B cell (primary cell): Measurements from ENCODE around the gene RRN3. TPM values are rescaled to one million over a fixed set of nuclear protein-coding genes. Genes with fewer than 3 reads are reported as not detected.
"Not testable (repeated sequence)": the region's sequence is repeated elsewhere in the genome, so short reads cannot be mapped to it uniquely, and the experiment has no call there.

Experiments
- ATAC-seq: fragments of 200-7000 bp; cut with Tn5 transposase; one replicate; pipeline ENCODE4 v1.10.0; 2021; ENCODE audit warnings: low read depth, mild to moderate bottlenecking, moderate number of reproducible peaks, moderate library complexity
- CTCF ChIA-PET: fragments of 350-600 bp; sonication (Branson Sonifier 250); formaldehyde crosslinking; loops from one replicate; lab custom pipeline; 2021; ENCODE audit warnings: antibody characterized with exemption, inconsistent platforms; lab: Charles Lee
- POLR2A ChIA-PET: fragments of 350-600 bp; sonication (Branson Sonifier 250); formaldehyde crosslinking; loops from one replicate; lab custom pipeline; 2021; ENCODE audit warnings: antibody characterized with exemption; lab: Charles Lee
- DNase-seq: peaks from one replicate; pipeline ENCODE4 v3.0.0; 2013
- H2AFZ ChIP-seq: 2 replicates; pipeline ENCODE4 v1.6.1; 2012; ENCODE audit warnings: mild to moderate bottlenecking, low read depth, low read length; ENCODE audit not compliant: insufficient read depth, poor library complexity, severe bottlenecking
- H3K27ac ChIP-seq, 2 donors: 1 replicate in 1 of 2; 2 replicates in 1 of 2; pipeline ENCODE4 v1.5.1; 2012 to 2013; ENCODE audit warnings: low read length in 2 of 2, mild to moderate bottlenecking in 2 of 2, moderate library complexity in 1 of 2
- H3K27me3 ChIP-seq, 4 experiments: fragments of 200-600 bp in 1 of 4; sonication (generic) in 1 of 4; replicated peaks in 1 of 4; 1 replicate in 2 of 4; 2 replicates in 2 of 4; pipeline versions ENCODE4 v1.6.1 to v1.7.0; 2013 to 2016; ENCODE audit warnings: low read length in 3 of 4, mild to moderate bottlenecking in 2 of 4, mixed read lengths in 1 of 4, moderate library complexity in 1 of 4; ENCODE audit not compliant: insufficient read depth in 4 of 4, control insufficient read depth in 3 of 4; ENCODE audit errors: control extremely low read depth in 1 of 4
- H3K36me3 ChIP-seq, 2 experiments: replicated peaks in 1 of 2; 1 replicate in 1 of 2; 2 replicates in 1 of 2; pipeline versions ENCODE4 v1.6.1 to v1.7.1; 2013; ENCODE audit warnings: low read length in 1 of 2; ENCODE audit not compliant: insufficient read depth in 2 of 2, control insufficient read depth in 1 of 2; ENCODE audit errors: control extremely low read depth in 1 of 2, extremely low read depth in 1 of 2
- H3K4me1 ChIP-seq, 2 donors: fragments of 200-600 bp in 1 of 2; sonication (generic) in 1 of 2; 1 replicate in 1 of 2; 2 replicates in 1 of 2; pipeline versions ENCODE4 v1.5.1 to v1.6.1; 2013 to 2017; ENCODE audit warnings: low read length in 2 of 2; ENCODE audit not compliant: control insufficient read depth in 2 of 2, insufficient read depth in 2 of 2
- H3K4me2 ChIP-seq: replicated peaks from 2 replicates; pipeline ENCODE3; 2012; ENCODE audit warnings: mild to moderate bottlenecking, low read depth, low read length; ENCODE audit not compliant: poor library complexity, severe bottlenecking
- H3K4me3 ChIP-seq, 5 experiments: fragments of 200-600 bp in 1 of 5; sonication (generic) in 1 of 5; 1 replicate in 3 of 5; 2 replicates in 2 of 5; pipeline versions ENCODE4 v1.5.1 to v1.7.0; 2011 to 2016; ENCODE audit warnings: low read length in 4 of 5, mild to moderate bottlenecking in 4 of 5, low read depth in 2 of 5, control low read depth in 1 of 5, moderate library complexity in 1 of 5; ENCODE audit not compliant: insufficient read depth in 1 of 5; ENCODE audit errors: control extremely low read depth in 1 of 5, extremely low read depth in 1 of 5
- H3K79me2 ChIP-seq: fragments of 200-600 bp; sonication (generic); one replicate; pipeline ENCODE4 v1.6.0; 2016; ENCODE audit warnings: low read length; ENCODE audit not compliant: control insufficient read depth, insufficient read depth
- H3K9ac ChIP-seq: fragments of 200-600 bp; sonication (generic); 2 replicates; pipeline ENCODE4 v1.6.1; 2017; ENCODE audit warnings: mild to moderate bottlenecking, low read length, moderate library complexity
- H3K9me3 ChIP-seq, 3 donors: one replicate each; pipeline versions ENCODE4 v1.6.1 to v1.7.1; 2013; ENCODE audit warnings: low read length in 2 of 3; ENCODE audit not compliant: control insufficient read depth in 2 of 3, insufficient read depth in 1 of 3; ENCODE audit errors: control extremely low read depth in 1 of 3
- H4K20me1 ChIP-seq: 2 replicates; pipeline ENCODE4 v1.6.0; 2012; ENCODE audit warnings: mild to moderate bottlenecking, low read length; ENCODE audit not compliant: insufficient read depth, control insufficient read depth, poor library complexity, severe bottlenecking
- H3K27ac Mint-ChIP-seq: one replicate; pipeline ENCODE4 v1.8.0; 2021; ENCODE audit warnings: mixed read lengths
- H3K27me3 Mint-ChIP-seq: one replicate; pipeline ENCODE4 v1.8.0; 2021; ENCODE audit warnings: mixed read lengths
- H3K4me1 Mint-ChIP-seq: one replicate; pipeline ENCODE4 v1.8.0; 2021; ENCODE audit warnings: mixed read lengths
- H3K4me3 Mint-ChIP-seq: one replicate; pipeline ENCODE4 v1.8.0; 2021; ENCODE audit warnings: mixed read lengths
- H3K9me3 Mint-ChIP-seq: one replicate; pipeline ENCODE4 v1.8.0; 2022; ENCODE audit warnings: mixed read lengths; ENCODE audit not compliant: insufficient read depth
- WGBS: methylation state at CpG from one replicate; pipeline ENCODE4 v1.1.5; 2013; ENCODE audit warnings: missing lambda C conversion rate; ENCODE audit not compliant: insufficient coverage; 5-methylcytosine and 5-hydroxymethylcytosine counted together
- intact Hi-C: fragments of 100-400 bp; cut with micrococcal nuclease; formaldehyde crosslinking; loops from one replicate; pipeline ENCODE4 v1.10.0; 2022
- polyA plus RNA-seq: library from polyadenylated mRNA; depleted of rRNA; stranded (reverse); fragments of >200 nt; gene quantifications from 2 replicates; pipeline ENCODE4 v1.2.3, GENCODE V29; 2012
- total RNA-seq, 2 donors: library from RNA; stranded (reverse); fragments of 120-200 nt in 1 of 2; gene quantifications; 1 replicate in 1 of 2; 2 replicates in 1 of 2; pipeline versions ENCODE4 v1.2.3 to v1.2.4, GENCODE V29; 2013 to 2022

RRN3 gene
- total and polyA plus RNA-seq, 2 donors (not counting 1 experiment from before 2014, with no cell fraction given) = 11.7 to 34.6 TPM

DNA sequence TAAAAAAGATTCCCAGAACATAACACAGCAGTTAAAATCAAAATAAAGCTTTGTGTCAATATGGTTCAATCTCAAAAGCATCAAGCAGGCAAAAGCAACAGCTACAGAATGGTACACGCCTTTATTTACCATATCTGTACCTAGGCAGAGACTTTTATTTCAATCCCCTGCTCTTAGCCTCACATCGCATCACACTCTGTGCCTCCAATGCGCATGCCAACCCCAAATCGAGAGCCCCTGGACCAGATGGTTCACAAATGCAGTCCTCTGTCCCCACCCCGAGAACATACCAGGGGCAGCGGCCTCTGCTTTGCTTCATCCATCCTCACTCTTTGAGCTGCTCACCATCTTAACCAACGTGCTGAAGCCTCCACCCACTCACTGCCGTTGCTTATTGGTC is 27.4 kb downstream of the RRN3 start:
- ATAC-seq, H2AFZ ChIP-seq, H3K4me2 ChIP-seq, H3K79me2 ChIP-seq, H3K9ac ChIP-seq, H3K4me1 Mint-ChIP-seq, H3K27me3 ChIP-seq, H3K9me3 Mint-ChIP-seq, H3K9me3 ChIP-seq, intact Hi-C loops, POLR2A ChIA-PET, H3K27ac Mint-ChIP-seq, H3K27me3 Mint-ChIP-seq, H3K4me3 Mint-ChIP-seq, CTCF ChIA-PET, H3K27ac ChIP-seq, DNase-seq, H3K4me3 ChIP-seq, H4K20me1 ChIP-seq, H3K4me1 ChIP-seq: not testable (repeated sequence)
- 100% methylated on average over 3 of the region's 8 CpGs for WGBS
- peaks cover 3 to 34% of the 10 kb centered on the region in 2 experiments for H3K36me3 ChIP-seq

DNA sequence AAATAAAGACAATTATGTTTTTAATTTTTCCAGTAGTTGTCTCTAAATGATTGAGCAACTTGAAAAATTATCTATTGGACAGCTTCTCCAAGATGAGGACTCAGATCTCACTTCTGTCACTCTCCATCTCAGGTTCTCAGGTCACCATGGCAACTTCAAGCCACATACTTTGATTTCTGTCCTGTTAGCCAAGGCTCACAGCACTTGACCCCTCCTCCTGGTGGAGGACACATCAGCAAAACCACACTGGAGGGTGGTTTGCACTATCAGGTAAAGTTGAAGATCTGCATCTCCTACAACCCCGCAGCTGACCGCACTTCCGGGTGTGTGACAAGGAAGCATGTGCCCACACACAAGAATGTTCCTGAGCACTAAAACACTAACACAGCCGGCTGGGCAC is 28.1 kb downstream of the RRN3 start:
- H3K4me3 Mint-ChIP-seq, CTCF ChIA-PET, H3K27ac ChIP-seq, ATAC-seq, H3K27ac Mint-ChIP-seq, H3K9me3 Mint-ChIP-seq, H4K20me1 ChIP-seq, H3K79me2 ChIP-seq, H3K4me1 ChIP-seq, H3K27me3 Mint-ChIP-seq, POLR2A ChIA-PET, H2AFZ ChIP-seq, H3K9ac ChIP-seq, H3K4me2 ChIP-seq, DNase-seq, H3K27me3 ChIP-seq, H3K4me1 Mint-ChIP-seq, H3K4me3 ChIP-seq, intact Hi-C loops, H3K9me3 ChIP-seq: not testable (repeated sequence)
- H3K36me3 ChIP-seq = peaks cover 4 to 38% of the 10 kb centered on the region in 2 experiments
- no CpG with 5 or more reads among the region's 4 CpGs for WGBS

DNA sequence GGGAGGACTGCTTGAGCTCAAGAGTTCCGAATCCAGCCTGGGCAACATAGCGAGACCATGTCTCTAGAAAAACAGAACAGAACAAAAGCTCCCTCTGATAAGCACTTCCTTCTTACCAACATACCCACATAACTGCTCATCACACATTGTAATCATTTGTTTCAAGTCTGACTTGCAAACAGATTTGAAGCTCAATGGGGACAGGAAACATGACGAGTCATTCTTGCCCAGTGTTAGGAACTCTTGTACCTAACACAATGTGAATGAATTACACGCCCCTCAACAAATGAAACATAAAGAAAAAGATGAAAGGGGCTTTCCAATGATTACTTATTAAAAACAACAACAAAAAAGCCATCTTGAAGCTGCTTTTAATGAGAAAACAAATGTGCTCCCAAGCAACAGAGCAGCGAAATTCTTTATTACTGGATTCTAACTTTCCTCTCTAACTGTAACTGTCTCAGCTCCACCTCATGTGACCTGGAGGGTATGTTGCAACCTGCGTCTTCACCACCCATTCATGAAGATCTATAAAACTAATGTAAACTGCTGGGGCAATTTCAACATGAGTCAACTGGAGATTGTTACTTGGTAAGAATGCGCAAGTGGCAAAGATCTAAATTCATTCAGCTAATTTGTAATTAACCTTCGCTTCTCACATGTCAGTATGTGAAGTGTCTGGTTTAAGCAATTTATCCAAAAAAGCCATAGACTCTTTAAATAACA is 31.8 kb downstream of the RRN3 start:
- H3K9me3 ChIP-seq, H3K4me3 Mint-ChIP-seq, H3K4me1 Mint-ChIP-seq, H3K27me3 Mint-ChIP-seq, ATAC-seq, H2AFZ ChIP-seq, H3K27ac ChIP-seq, H3K27ac Mint-ChIP-seq, H3K27me3 ChIP-seq, intact Hi-C loops, H3K4me1 ChIP-seq, H3K79me2 ChIP-seq, H3K9me3 Mint-ChIP-seq, DNase-seq, POLR2A ChIA-PET, H3K4me3 ChIP-seq, H3K4me2 ChIP-seq, H4K20me1 ChIP-seq, H3K9ac ChIP-seq: not testable (repeated sequence)
- 80% methylated on average over 1 of the region's 8 CpGs for WGBS
- CTCF ChIA-PET = interaction anchor here (1.6 kb wide), 1 partner anchor 11 kb away, joined by 3 read pairs; no protein-coding TSS in a partner anchor
- H3K36me3 ChIP-seq = peaks cover 11 to 31% of the 10 kb centered on the region in 2 experiments
